ENCODE data around the gene SRGAP1. TPM values are rescaled to one million over a fixed set of nuclear protein-coding genes. Genes with fewer than 3 reads are reported as not detected.

SRGAP1 gene
- polyA plus RNA-seq, 1 donor (not counting 4 experiments of a cell fraction or from before 2014, with no cell fraction given): 4.5 TPM

GRCh38 chr12:64064706-64065105 lies 220.2 kb downstream of the SRGAP1 start:
- no peaks in the 10 kb centered on the region for H3K79me2 ChIP-seq (ENCODE audit: control insufficient read depth, insufficient read depth, low read length)
- no peaks in the 10 kb centered on the region for H3K9me3 ChIP-seq (ENCODE audit: control insufficient read depth, low read depth, low read length)
- H3K9ac ChIP-seq (ENCODE audit: control insufficient read depth, extremely low read depth, insufficient read depth, low read length): no peak overlapping the region
- no peak overlapping the region for H3K27ac ChIP-seq (ENCODE audit: control insufficient read depth, insufficient read depth, low read length)
- FAIRE-seq (no peak), DNase-seq (ENCODE audit: low read depth, low spot score) (no peak)
- no peaks in the 10 kb centered on the region for H4K20me1 ChIP-seq (ENCODE audit: control insufficient read depth, extremely low read depth, insufficient read depth, low read length)
- H3K9me1 ChIP-seq (ENCODE audit: control insufficient read depth, extremely low read depth, insufficient read depth, low read length): no peaks in the 10 kb centered on the region
- no peak overlapping the region for H3K4me3 ChIP-seq (ENCODE audit: control insufficient read depth in 2 of 3, extremely low read depth in 1 of 3, insufficient read depth in 2 of 3, low read depth in 1 of 3, low read length in 3 of 3)
- no peaks in the 10 kb centered on the region for H3K27me3 ChIP-seq (ENCODE audit: control insufficient read depth, extremely low read depth, insufficient read depth, low read length)
- H3K36me3 ChIP-seq (ENCODE audit: control insufficient read depth in 2 of 2, extremely low read depth in 1 of 2, insufficient read depth in 2 of 2, low read length in 2 of 2): peaks cover 6 to 8% of the 10 kb centered on the region in 2 experiments
- dilution Hi-C loops (cut with MboI; ENCODE audit: extremely low pct_ligation_motif_present, low sequenced_read_pairs): no loop called here
- no peak overlapping the region for H2AFZ ChIP-seq (ENCODE audit: control insufficient read depth, low read length)
- H3K4me1 ChIP-seq (ENCODE audit: control insufficient read depth, extremely low read depth, insufficient read depth, low read length): peaks cover 11% of the 10 kb centered on the region
- H3K4me2 ChIP-seq (ENCODE audit: control insufficient read depth, extremely low read depth, insufficient read depth, low read depth, low read length): no peak overlapping the region
- TF ChIP-seq CTCF (optimal IDR thresholded peaks at IDR 0.05 in 1 of 3, IDR thresholded peaks at IDR 0.05 in 1 of 3, conservative IDR thresholded peaks at IDR 0.05 in 1 of 3; ENCODE audit: extremely low read depth in 1 of 3, insufficient read depth in 2 of 3, low read length in 3 of 3) (no peak), EZH2 (IDR thresholded peaks at IDR 0.05; ENCODE audit: low read length) (no peak)

GRCh38 chr12:64065881-64066451 lies 221.5 kb downstream of the SRGAP1 start:
- H3K4me2 ChIP-seq (ENCODE audit: control insufficient read depth, extremely low read depth, insufficient read depth, low read depth, low read length): no peak overlapping the region
- H3K9me1 ChIP-seq (ENCODE audit: control insufficient read depth, extremely low read depth, insufficient read depth, low read length): no peaks in the 10 kb centered on the region
- H3K4me3 ChIP-seq (ENCODE audit: control insufficient read depth in 2 of 3, extremely low read depth in 1 of 3, insufficient read depth in 2 of 3, low read depth in 1 of 3, low read length in 3 of 3): no peak overlapping the region
- TF ChIP-seq EZH2 (IDR thresholded peaks at IDR 0.05; ENCODE audit: low read length) (no peak), CTCF (optimal IDR thresholded peaks at IDR 0.05 in 1 of 3, IDR thresholded peaks at IDR 0.05 in 1 of 3, conservative IDR thresholded peaks at IDR 0.05 in 1 of 3; ENCODE audit: extremely low read depth in 1 of 3, insufficient read depth in 2 of 3, low read length in 3 of 3) (no peak)
- no peaks in the 10 kb centered on the region for H3K9me3 ChIP-seq (ENCODE audit: control insufficient read depth, low read depth, low read length)
- FAIRE-seq (no peak), DNase-seq (ENCODE audit: low read depth, low spot score) (no peak)
- H3K36me3 ChIP-seq (ENCODE audit: control insufficient read depth in 2 of 2, extremely low read depth in 1 of 2, insufficient read depth in 2 of 2, low read length in 2 of 2): peaks cover 6 to 8% of the 10 kb centered on the region in 2 experiments
- no peak overlapping the region for H3K27ac ChIP-seq (ENCODE audit: control insufficient read depth, insufficient read depth, low read length)
- H3K27me3 ChIP-seq (ENCODE audit: control insufficient read depth, extremely low read depth, insufficient read depth, low read length): no peaks in the 10 kb centered on the region
- dilution Hi-C loops (cut with MboI; ENCODE audit: extremely low pct_ligation_motif_present, low sequenced_read_pairs): no loop called here
- H4K20me1 ChIP-seq (ENCODE audit: control insufficient read depth, extremely low read depth, insufficient read depth, low read length): no peaks in the 10 kb centered on the region
- no peaks in the 10 kb centered on the region for H3K79me2 ChIP-seq (ENCODE audit: control insufficient read depth, insufficient read depth, low read length)
- H3K4me1 ChIP-seq (ENCODE audit: control insufficient read depth, extremely low read depth, insufficient read depth, low read length): peaks cover 11% of the 10 kb centered on the region
- no peak overlapping the region for H2AFZ ChIP-seq (ENCODE audit: control insufficient read depth, low read length)
- no peak overlapping the region for H3K9ac ChIP-seq (ENCODE audit: control insufficient read depth, extremely low read depth, insufficient read depth, low read length)
